NB4 (cell line): ENCODE results near the gene CLRN3.

Source experiments
- MAX ChIP-seq: IDR thresholded peaks from 2 replicates; pipeline ENCODE4 v1.6.1; 2011; ENCODE audit warnings: low read depth, low read length
- POLR2A ChIP-seq: IDR thresholded peaks from 2 replicates; pipeline ENCODE4 v1.6.1; 2011; ENCODE audit warnings: mild to moderate bottlenecking; ENCODE audit not compliant: insufficient read length; ENCODE audit errors: extremely low read depth
- TF ChIP-seq, protein P1 (sequence below): IDR thresholded peaks from one replicate; pipeline ENCODE4 v1.5.1; 2012; ENCODE audit warnings: low read depth, low read length

- TF ChIP-seq MAX (no peak), POLR2A (no peak)
- TF ChIP-seq, protein P1, sequence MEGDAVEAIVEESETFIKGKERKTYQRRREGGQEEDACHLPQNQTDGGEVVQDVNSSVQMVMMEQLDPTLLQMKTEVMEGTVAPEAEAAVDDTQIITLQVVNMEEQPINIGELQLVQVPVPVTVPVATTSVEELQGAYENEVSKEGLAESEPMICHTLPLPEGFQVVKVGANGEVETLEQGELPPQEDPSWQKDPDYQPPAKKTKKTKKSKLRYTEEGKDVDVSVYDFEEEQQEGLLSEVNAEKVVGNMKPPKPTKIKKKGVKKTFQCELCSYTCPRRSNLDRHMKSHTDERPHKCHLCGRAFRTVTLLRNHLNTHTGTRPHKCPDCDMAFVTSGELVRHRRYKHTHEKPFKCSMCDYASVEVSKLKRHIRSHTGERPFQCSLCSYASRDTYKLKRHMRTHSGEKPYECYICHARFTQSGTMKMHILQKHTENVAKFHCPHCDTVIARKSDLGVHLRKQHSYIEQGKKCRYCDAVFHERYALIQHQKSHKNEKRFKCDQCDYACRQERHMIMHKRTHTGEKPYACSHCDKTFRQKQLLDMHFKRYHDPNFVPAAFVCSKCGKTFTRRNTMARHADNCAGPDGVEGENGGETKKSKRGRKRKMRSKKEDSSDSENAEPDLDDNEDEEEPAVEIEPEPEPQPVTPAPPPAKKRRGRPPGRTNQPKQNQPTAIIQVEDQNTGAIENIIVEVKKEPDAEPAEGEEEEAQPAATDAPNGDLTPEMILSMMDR, result no peak
These were observed 3.0 kb downstream of the CLRN3 start for GRCh38 chr10:127889605-127890195.
